Smooth muscle cell (in vitro differentiated cells): ENCODE measurements around the gene MYOCOS. TPM values are rescaled to one million over a fixed set of nuclear protein-coding genes. Genes with fewer than 3 reads are reported as not detected.

Experiments
- DNase-seq: peaks from one replicate; lab custom pipeline; 2025; ENCODE audit not compliant: unreplicated experiment; lab: John Stamatoyannopoulos, UW
- H2AFZ ChIP-seq: fragments of 200-600 bp; sonication (generic); 2 replicates; pipeline ENCODE4 v1.6.0; 2016; ENCODE audit warnings: antibody characterized with exemption, low read depth, mild to moderate bottlenecking
- H3F3A ChIP-seq: fragments of 200-600 bp; sonication (generic); 2 replicates; pipeline ENCODE4 v1.6.0; 2017; ENCODE audit warnings: antibody characterized with exemption, low read depth
- H3K27ac ChIP-seq: fragments of 200-600 bp; sonication (generic); 2 replicates; pipeline ENCODE4 v1.5.1; 2016; ENCODE audit warnings: low read depth, mild to moderate bottlenecking
- H3K27me3 ChIP-seq: fragments of 200-600 bp; sonication (generic); 2 replicates; pipeline ENCODE4 v1.6.1; 2016; ENCODE audit warnings: low read depth, mild to moderate bottlenecking
- H3K36me3 ChIP-seq: fragments of 200-600 bp; sonication (generic); 2 replicates; pipeline ENCODE4 v1.5.1; 2016; ENCODE audit warnings: low read depth
- H3K4me1 ChIP-seq: fragments of 200-600 bp; sonication (generic); 2 replicates; pipeline ENCODE4 v1.5.1; 2016; ENCODE audit warnings: low read depth
- H3K4me2 ChIP-seq: fragments of 200-600 bp; sonication (generic); 2 replicates; pipeline ENCODE4 v1.6.0; 2016; ENCODE audit warnings: mild to moderate bottlenecking
- H3K4me3 ChIP-seq: fragments of 200-600 bp; sonication (generic); 2 replicates; pipeline ENCODE4 v1.5.1; 2016; ENCODE audit warnings: mild to moderate bottlenecking
- H3K79me2 ChIP-seq: fragments of 200-600 bp; sonication (generic); 2 replicates; pipeline ENCODE4 v1.6.0; 2016; ENCODE audit warnings: low read depth, mild to moderate bottlenecking
- H3K9ac ChIP-seq: fragments of 200-600 bp; sonication (generic); 2 replicates; pipeline ENCODE4 v1.6.0; 2016; ENCODE audit warnings: low read depth
- H3K9me3 ChIP-seq: fragments of 200-600 bp; sonication (generic); replicated peaks from 2 replicates; pipeline ENCODE4 v1.5.1; 2016; ENCODE audit warnings: low read depth
- H4K20me1 ChIP-seq: fragments of 200-600 bp; sonication (generic); 2 replicates; pipeline ENCODE4 v1.6.0; 2016; ENCODE audit warnings: low read depth
- CTCF ChIP-seq: fragments of 200-600 bp; sonication (generic); IDR thresholded peaks from 2 replicates; pipeline ENCODE4 v1.5.1; 2017; ENCODE audit warnings: borderline replicate concordance, mild to moderate bottlenecking, antibody characterized with exemption; ENCODE audit not compliant: insufficient read depth, poor library complexity, severe bottlenecking
- WGBS: methylation state at CpG from one replicate; pipeline ENCODE4 v1.1.7; 2016; ENCODE audit warnings: low lambda C conversion rate; 5-methylcytosine and 5-hydroxymethylcytosine counted together
- polyA plus RNA-seq: library from polyadenylated mRNA; unstranded; fragments of >200 nt; fragmentation: Nextera tagmentation; extraction: Ambion mirVana; gene quantifications from 2 replicates; pipeline ENCODE4 v1.2.1, GENCODE V29; 2016
- total RNA-seq: library from RNA; depleted of rRNA; stranded (reverse); fragments of >200 nt; gene quantifications from 2 replicates; pipeline ENCODE4 v1.2.3, GENCODE V29; 2014

MYOCOS gene
- total and polyA plus RNA-seq, 2 experiments from 2014 or later: not detected

GRCh38 chr1:171640225-171640624 lies 18.2 kb downstream of the MYOCOS start:
- no peak for TF ChIP-seq CTCF
- WGBS: 96% methylated on average over 1 of the region's 1 CpG
- DNase-seq: no peak
- no peak overlapping the region for H3K4me2 ChIP-seq
- no peaks in the 10 kb centered on the region for H3K9me3 ChIP-seq
- H3K9ac ChIP-seq: no peak overlapping the region
- H3K36me3 ChIP-seq: no peaks in the 10 kb centered on the region
- no peaks in the 10 kb centered on the region for H3K79me2 ChIP-seq
- H3K4me1 ChIP-seq: no peaks in the 10 kb centered on the region
- H3K27me3 ChIP-seq: no peaks in the 10 kb centered on the region
- no peak overlapping the region for H3K4me3 ChIP-seq
- H4K20me1 ChIP-seq: no peaks in the 10 kb centered on the region
- no peak overlapping the region for H3K27ac ChIP-seq
- no peak overlapping the region for H2AFZ ChIP-seq
- H3F3A ChIP-seq: no peaks in the 10 kb centered on the region

GRCh38 chr1:171641076-171641864 lies 19.2 kb downstream of the MYOCOS start:
- Histone ChIP-seq H3F3A (no peaks in the 10 kb centered on the region), H3K36me3 (no peaks in the 10 kb centered on the region), H3K79me2 (no peaks in the 10 kb centered on the region), H2AFZ (no peak overlapping the region), H3K4me2 (no peak overlapping the region), H4K20me1 (no peaks in the 10 kb centered on the region), H3K9me3 (no peaks in the 10 kb centered on the region), H3K9ac (no peak overlapping the region), H3K27ac (no peak overlapping the region), H3K4me1 (no peaks in the 10 kb centered on the region), H3K4me3 (no peak overlapping the region), H3K27me3 (no peaks in the 10 kb centered on the region)
- DNase-seq: no peak
- 53% methylated on average over 10 of the region's 10 CpGs for WGBS
- no peak for TF ChIP-seq CTCF

DNA sequence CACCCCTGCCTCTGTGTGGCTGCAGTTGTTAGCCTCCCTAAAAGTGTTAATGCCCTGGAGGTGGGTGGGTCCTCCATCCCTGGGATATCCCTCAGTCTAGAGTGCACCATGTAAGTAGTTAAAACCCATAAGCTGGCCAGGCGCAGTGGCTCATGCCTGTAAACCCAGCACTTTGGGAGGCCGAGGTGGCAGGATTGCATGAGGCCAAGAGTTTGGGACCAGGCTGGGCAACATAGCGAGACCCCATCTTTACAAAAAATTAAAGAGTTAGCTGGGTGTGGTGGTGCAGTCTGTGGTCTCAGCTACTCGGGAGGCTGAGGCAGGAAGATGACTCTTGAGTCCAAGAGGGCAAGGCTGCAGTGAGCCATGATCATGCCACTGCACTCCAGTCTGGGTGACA lies 20.2 kb downstream of the MYOCOS start:
- Histone ChIP-seq H3K27me3 (no peaks in the 10 kb centered on the region), H3K36me3 (no peaks in the 10 kb centered on the region), H3K4me1 (no peaks in the 10 kb centered on the region), H3K9ac (no peak overlapping the region), H3K4me2 (no peak overlapping the region), H3K4me3 (no peak overlapping the region), H3K9me3 (no peaks in the 10 kb centered on the region), H2AFZ (no peak overlapping the region), H4K20me1 (no peaks in the 10 kb centered on the region), H3K79me2 (no peaks in the 10 kb centered on the region), H3K27ac (no peak overlapping the region), H3F3A (no peaks in the 10 kb centered on the region)
- 89% methylated on average over 4 of the region's 4 CpGs for WGBS
- TF ChIP-seq CTCF: no peak
- DNase-seq: no peak

- no peaks in the 10 kb centered on the region for H3K79me2 ChIP-seq
- H3K27me3 ChIP-seq: no peaks in the 10 kb centered on the region
- no peak for TF ChIP-seq CTCF
- no peaks in the 10 kb centered on the region for H4K20me1 ChIP-seq
- no peak for DNase-seq
- no peak overlapping the region for H3K4me2 ChIP-seq
- no peaks in the 10 kb centered on the region for H3K36me3 ChIP-seq
- H3F3A ChIP-seq: no peaks in the 10 kb centered on the region
- H3K4me3 ChIP-seq: no peak overlapping the region
- no peaks in the 10 kb centered on the region for H3K4me1 ChIP-seq
- WGBS: 93% methylated on average over 8 of the region's 8 CpGs
- no peak overlapping the region for H3K27ac ChIP-seq
- no peak overlapping the region for H3K9ac ChIP-seq
- no peaks in the 10 kb centered on the region for H3K9me3 ChIP-seq
- H2AFZ ChIP-seq: no peak overlapping the region
Measured at GRCh38 chr1:171643156-171643555, 21.1 kb downstream of the MYOCOS start.
